Left ventricle myocardium superior (tissue), 1 donor: ENCODE measurements around the gene GNA12. TPM values are rescaled to one million over a fixed set of nuclear protein-coding genes. Genes with fewer than 3 reads are reported as not detected.
A peak's percentile ranks its signal among the peaks of the same experiment; 100 is the strongest.

Source experiments
- ATAC-seq: fragments of 200-7000 bp; cut with Tn5 transposase; one replicate; pipeline ENCODE4 v1.9.1; 2020; ENCODE audit warnings: mild to moderate bottlenecking, moderate library complexity
- DNase-seq: peaks from one replicate; pipeline ENCODE4 v3.0.0-alpha.2; 2020
- intact Hi-C: fragments of 100-400 bp; cut with micrococcal nuclease; formaldehyde crosslinking; loops from one replicate; pipeline ENCODE4 v1.11.0; 2022
- total RNA-seq: library from RNA; stranded (reverse); fragmentation: NEBNext Ultra II Directional; extraction: Animal tissue kit (Norgen Biotek cat#: 25700); gene quantifications from one replicate; pipeline ENCODE4 v1.2.1, GENCODE V29; 2021
- donor health status: DM: no; HTN: yes; CAD: no; lungs with severe emphysema.

Gene GNA12
- total RNA-seq, 1 donor from 2014 or later = 40.4 TPM

DNA sequence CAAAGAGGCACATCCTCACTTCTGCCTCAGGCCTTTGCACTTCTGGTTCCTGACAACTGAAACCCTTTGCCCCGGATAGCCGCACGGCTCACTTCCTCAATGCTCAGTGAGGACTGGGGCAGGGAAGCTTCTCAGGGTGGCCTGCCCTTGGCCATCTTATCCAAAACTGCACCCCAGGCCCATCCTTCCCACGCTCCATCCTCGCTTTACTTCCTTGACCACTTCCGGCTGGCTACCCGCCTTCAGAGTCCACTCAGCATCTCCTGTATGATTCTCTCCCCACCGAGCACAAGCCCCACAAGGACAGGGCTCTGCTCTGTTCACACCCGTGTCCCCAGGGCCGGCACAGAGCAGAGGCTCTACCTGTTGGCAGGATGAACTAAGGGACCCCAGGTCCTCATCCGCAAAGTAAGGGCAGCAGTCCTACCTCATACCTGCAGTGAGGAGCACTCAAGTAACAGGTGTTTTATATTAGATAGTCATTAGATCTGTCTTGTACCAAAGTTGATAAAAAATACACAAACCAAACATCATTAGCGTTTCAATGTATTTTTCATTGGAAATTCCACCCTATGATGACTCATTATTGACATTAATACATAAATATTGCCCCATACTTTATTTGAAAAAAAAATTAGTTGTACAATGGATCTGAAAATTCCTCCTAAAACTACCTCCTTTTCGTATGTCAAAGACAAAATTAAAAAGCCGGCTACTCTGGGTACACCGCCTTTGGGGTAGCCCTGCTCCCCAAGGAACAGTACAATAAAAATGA, 35.0 kb downstream of the GNA12 start:
- ATAC-seq = no peak
- intact Hi-C loops = no loop called here
- no peak for DNase-seq

DNA sequence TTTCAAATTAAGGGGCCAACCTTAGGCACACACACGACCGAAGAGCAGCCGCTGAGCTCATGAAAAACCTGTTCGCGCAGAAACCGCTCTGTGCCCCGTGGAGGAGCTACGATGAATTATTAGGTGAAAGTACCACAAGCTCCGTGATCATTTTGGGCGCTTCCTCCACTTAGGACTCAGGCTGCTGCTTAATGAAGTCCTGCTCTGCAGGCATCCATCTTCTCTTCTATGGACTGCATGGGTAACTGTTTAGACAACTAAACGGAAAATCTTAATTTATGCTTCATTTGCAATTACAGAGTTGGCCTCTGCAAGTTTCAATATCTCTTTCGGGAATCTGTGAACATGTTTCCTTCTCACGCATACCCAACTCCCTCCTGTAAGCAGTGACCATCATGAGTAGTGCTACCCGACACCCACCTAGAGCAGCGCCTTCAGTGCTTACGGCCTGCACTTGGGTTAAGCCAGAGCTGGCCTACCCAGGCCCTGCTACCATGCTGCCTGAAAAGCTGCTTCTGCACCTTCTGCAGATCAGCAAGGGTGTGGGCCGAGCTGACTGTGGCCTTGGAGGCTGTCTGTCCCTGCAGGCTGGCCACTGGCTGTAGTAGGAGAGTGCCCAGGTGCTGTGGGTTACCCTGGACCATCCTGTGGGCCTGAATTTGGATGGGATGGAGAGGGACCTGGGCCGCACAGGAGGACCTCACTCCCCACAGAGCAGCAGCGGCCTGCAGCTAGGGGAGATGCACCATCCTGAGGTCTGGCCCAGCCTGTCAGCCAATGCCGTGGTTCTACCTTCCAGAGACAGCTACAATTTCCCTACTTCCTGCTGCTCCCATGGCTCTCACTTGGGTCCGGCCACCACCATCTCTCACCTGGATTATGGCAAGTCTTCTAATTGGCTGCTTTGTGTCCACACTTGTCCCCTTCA, 36.0 kb downstream of the GNA12 start:
- no peak for DNase-seq

DNA sequence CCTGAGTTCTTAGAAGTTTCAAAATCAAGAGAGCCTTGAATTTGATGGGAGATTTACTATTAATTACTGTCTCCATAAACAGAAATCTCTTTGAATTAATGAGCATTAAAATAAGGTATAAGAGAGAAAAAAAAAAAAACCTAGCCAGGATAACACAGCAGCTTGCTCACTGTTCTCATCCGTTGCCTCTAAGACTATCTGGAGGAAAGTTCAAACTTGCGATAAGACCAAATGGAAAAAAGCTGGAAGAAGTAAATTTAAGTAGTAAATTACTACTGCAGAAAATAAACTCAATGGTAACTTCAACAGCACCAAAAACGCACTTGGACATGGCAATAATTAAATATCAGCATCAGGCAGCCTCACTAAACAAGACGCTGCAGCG, 36.7 kb downstream of the GNA12 start:
- ATAC-seq = no peak
- intact Hi-C loops = no loop called here

More for the DNA sequence above, 36.0 kb downstream of the GNA12 start:
- no peak for ATAC-seq
- intact Hi-C loops = no loop called here

DNA sequence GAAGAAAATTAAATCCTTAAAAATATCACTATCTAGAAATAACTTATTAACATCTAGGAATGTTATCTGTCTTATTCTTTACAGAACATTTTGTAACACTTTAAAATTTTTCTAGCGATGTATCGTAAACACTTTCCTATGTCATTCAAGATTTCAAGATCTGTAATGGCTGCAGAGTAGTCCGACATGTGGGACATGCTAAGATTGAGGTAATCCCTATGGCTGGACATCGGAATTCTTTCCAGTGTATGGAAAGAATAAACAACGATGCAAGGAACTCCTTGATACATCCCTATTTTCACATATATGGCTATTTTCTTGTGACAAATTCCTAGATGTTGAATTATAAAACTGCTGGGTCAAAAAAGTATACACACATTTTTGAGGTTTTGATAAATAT, 37.5 kb downstream of the GNA12 start:
- no peak for DNase-seq
- no peak for ATAC-seq
- intact Hi-C loops = no loop called here

More for the DNA sequence above, 36.7 kb downstream of the GNA12 start:
- no peak for DNase-seq

DNA sequence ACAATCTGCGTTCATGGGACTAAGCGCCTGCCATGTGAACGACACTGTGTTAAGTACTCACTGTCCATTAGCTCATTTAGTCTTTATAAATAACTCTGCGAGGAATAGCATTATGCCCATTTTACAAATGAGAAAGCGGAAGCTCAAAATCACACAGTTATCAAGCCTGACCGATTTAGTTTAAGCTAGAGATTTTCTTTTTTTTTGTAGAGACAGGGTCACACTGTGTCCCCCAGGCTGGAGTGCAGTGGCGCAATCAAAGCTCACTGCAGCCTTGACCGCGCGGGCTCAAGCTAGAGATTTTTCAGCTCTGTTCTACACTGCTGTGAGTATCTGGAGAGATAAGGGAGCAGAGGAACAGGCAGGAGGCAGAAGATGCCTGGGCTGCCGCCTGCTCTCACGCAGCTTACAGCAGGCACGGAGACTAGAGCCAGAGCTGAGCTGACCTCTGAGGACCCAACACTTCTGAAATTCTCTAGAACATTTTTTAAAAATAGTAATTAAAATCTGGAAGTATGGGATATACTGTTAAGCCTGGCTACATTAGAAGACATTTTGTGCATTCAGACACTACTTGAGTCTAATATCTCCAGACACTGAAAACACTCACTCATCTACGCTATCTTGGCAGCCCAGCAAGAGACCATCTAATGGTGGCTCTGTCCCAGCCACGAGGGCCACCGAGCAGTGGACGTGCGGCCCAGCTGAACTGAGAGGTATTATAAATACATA, 38.7 kb downstream of the GNA12 start:
- intact Hi-C loops = no loop called here
- DNase-seq (peak; percentile 77), ATAC-seq (peak; percentile 83)

DNA sequence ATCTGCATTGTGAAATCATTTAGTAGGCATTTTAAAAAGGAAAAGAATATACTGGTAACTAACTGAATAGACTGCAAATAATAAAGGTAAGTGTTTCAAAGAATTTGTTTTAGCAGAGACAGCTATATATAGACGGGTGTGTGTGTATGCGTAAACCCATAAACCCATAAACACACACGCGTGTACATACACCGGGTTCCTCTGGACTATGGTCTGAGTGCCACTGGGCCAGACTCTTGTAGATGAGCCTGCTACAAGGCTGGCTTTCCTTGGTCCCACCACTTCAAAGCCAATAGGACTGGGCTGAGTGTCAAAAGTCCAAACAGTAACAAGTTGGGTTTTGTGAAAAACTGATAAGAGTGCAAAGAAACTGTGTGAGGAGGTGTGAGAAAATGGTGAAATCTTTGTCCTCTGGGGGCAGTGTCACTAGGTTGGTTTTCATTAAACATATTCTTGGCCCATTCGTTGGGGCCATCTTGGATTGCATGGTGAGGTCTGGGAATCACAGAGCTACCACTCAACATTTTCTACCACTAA, 39.8 kb downstream of the GNA12 start:
- intact Hi-C loops = no loop called here
- DNase-seq = no peak
- no peak for ATAC-seq

DNA sequence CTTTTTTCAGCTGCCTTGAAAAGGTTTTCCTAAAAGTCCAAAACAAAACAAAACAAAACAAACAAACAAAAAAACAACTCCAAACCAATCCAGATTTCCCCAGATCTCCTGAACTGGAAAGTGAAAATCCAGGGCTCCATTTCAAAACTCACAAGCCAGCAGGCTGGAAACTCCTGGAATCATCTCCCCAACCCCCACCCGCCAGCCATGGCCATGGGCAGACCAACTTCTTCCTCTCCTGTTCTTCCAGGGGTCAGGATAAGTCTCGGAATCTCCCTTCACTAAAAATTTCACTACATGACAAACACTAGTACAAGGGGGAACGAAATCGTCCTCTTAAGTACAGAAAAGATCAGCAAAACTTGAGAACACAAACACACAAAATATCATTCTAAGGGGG, 40.4 kb downstream of the GNA12 start:
- no peak for DNase-seq
- intact Hi-C loops = no loop called here
- no peak for ATAC-seq

DNA sequence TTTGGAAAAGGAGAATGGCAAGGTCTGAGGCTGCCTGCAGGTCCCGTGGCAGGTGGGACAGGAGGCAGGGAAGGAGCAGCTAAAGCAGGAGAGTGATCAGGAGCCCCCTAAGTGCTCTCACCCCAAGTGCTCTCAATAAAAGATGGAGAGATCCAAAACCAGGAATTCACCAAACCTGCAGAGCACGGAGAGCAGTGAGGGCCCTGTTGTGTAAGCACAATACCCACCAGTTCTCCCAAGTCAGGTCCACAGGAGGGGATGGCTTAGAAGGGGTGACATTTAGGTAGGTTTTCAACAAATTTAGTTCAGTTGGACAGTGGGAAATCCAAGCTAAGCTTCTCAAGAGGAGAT, 40.8 kb downstream of the GNA12 start:
- DNase-seq = no peak
- ATAC-seq = no peak
- intact Hi-C loops = no loop called here

DNA sequence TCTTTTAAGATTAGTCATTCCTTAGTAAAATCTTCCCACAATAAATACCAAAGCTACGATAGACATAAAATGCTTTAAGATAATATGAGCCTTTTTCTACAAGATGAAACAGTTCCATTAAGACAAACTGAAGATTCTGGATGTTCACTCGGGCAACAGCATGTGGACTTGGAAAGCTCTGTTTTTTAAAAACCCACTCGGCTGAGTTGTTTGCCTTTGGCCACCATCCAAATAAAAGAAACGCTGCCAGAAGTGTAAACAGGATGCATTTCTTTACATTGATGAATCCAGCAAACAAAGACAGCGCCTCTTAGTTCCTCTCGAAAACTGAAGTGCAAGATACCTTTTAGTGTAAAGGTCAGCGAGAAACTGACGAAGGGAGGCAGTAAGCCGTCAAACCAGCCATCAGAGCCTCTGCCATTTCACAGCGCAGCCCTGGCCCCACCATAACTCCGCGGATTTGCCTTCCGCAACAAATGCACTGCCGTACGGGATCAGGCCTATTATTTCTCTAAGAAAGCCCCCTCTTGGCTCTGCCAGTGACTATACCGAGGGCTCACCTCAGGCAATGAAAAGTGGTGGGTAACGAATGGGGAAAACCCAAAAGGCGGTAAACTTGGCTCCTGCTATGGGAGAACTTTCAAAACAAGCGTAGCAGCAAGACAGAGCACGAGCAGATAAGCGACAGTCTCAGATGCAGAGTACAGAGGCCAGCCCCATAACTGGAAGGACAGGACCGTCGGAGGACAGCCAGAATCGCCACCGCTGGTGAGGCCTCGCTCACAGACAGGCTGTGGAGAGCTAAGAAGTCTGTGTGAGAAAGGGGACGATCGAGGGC, 41.4 kb downstream of the GNA12 start:
- intact Hi-C loops = no loop called here
- peak; percentile 67 for DNase-seq

DNA sequence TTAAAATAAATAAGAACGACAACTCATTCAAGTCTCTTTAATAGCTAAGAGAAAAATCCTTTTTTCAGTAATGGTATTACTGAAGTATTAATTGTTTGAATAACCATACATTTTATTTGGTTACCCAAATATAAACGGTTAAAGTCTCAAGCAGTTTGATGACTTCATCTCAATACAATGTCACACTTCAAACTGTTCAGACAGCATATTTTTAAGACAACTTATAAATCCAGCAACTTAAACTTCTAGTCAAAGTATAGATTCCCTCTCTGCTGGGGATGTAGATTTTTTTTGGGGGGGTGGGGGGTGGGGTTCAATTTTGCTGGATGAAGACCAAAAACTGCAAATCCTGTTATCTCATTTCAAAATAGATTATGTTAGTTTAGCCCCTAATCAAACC, 42.0 kb downstream of the GNA12 start:
- intact Hi-C loops = no loop called here
- ATAC-seq = no peak
- no peak for DNase-seq

More for the DNA sequence above, 41.4 kb downstream of the GNA12 start:
- peak; percentile 64 for ATAC-seq

DNA sequence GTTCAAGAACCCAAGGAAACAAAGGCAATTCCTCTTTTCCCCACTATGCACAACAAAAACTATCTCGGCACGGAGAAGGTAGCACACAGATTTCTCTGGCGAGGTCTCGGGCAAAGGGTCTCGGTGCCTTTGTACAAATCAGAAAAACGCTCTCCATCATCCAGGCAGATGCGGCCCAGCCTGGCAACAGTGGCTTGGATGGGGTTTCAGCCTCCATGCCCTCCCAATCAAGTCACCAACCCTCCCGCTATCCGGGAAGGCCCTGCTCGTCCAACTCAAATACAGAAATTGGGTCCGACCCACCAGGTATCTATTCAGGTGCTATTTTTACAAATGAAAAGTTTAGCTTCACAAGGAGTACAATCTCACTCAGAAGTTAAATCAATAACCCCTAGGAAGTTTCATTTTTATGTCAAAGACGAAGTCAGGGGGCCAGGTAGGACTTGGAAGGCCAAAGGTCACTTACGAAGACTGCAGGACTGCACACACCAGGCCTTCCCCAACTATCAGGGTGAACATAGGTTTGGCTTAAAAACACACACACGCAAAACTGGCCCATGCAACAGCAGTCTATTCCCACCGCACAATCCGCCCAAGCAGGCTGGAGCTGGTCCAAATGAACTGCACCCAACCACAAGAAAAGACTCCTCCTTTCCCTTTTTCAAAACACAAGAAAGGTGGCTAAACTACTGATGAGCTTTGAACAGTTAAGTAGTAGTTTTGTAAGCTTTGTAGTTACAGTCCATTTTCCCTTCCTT, 43.0 kb downstream of the GNA12 start:
- ATAC-seq = peak; percentile 5
- intact Hi-C loops = no loop called here
- DNase-seq = peak; percentile 70

DNA sequence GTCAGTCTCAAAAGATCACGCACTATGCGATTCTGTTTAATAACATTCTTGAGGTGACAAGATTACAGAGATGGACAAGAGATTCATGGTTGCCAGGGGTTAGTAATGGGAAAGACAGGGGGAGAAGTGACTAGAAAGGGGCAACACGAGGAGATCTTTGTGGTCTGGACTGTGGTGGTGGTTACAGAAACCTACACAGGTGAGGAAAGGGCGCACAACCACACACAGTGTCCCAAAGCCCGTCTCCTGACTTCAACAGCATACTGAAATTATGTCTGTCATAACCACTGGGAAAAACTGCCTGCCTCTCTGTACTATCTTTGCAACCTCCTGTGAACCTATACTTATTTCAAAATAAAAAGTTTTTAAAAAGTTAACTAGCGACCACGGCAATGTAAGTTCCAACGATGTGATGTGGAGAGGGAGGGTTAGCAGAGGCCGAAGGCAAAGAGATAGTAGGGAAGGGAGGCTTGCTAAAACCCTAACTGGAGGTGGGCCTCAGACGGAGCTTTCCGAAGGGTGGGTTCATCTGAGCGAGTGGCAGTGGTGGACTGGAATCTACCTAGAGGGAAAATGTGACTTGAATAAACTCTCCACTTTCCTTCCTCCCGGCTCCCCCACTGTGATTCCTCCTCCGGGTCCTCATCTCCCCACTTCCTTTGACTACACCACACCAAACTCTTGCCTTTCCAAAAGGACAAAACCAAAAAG, 43.7 kb downstream of the GNA12 start:
- ATAC-seq = no peak
- intact Hi-C loops = no loop called here
- no peak for DNase-seq

DNA sequence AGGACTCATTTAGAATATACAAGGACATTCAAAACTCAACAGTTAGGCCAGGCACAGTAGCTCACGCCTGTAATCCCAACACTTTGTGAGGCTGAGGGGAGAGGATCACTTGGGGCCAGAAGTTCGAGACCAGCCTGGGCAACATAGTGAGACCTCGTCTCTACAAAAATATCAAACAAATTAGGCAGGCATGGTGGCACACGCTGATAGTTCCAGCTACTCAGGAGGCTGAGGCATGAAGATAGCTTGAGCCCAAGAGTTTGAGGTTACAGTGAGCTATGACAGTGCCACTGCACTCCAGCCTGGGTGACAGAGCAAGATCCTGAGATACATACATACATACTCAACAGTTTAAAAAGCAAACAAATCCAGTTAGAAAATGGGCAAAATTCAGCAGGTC, 44.9 kb downstream of the GNA12 start:
- intact Hi-C loops = no loop called here
- DNase-seq (no peak), ATAC-seq (no peak)

DNA sequence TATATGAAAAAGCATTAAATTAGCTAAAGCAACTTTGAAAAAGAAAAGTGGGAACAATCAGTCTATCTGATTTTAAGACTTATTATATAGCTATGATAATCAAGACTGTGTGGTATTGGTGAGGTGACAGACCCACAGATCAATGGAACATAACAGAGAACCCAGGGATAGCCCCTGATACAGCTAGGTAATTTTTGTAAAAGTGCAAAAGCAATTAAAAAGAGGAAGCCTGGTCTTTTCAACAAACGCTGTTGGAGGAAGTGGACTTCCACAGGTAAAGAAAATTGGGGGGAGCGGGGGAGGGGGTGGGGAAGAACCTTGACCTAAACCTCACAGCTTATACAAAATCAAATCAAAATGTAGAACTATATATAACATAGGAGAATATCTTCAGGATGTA, 45.4 kb downstream of the GNA12 start:
- ATAC-seq (no peak), DNase-seq (no peak)
- intact Hi-C loops = no loop called here

DNA sequence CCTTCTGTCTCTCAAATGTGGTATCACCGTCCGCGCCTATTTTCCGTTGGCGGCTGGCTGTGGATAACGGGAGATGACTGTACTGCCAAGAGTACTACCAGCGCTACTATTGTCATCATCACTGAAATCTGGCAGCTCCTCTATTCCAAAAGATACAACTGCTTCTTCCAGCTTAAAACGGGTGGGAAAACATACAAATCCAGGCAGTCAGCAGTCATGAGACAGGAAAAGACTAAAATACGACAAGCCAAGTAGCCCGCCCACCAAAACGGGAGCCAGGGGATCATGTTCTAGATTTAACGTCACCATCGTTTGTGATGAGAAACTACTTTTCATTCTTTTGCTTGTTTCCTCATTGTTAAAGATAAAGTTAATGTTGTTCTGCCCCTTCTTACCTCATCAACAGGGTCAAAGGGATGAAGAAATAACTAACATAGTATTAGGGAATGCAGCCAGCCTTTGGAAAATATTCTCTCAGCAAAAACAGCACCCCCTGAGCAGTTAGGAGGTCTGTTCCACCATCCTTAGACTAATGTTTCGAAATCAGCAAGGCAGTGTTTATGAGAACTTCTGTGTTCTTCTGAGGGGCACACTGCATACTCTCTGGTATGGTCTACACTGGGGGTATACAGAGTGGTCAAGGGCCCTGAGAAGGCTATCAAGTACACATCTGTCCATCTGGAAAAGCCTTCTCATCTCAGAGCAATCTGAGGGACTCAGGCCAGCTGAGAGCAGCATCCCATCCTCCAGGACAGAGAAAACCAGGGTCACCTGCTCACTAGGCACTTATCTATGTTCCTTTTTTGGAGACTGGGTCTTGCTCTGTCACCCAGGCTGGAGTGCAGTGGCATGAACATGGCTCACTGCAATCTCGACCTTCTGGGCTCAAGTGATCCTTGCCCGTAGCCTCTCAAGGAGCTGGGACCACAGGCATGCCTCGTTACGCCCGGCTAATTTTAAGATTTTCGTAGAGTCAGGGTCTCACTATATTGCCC, 47.5 kb downstream of the GNA12 start:
- ATAC-seq = peak; percentile 78
- intact Hi-C loops = no loop called here
- peak; percentile 79 for DNase-seq

DNA sequence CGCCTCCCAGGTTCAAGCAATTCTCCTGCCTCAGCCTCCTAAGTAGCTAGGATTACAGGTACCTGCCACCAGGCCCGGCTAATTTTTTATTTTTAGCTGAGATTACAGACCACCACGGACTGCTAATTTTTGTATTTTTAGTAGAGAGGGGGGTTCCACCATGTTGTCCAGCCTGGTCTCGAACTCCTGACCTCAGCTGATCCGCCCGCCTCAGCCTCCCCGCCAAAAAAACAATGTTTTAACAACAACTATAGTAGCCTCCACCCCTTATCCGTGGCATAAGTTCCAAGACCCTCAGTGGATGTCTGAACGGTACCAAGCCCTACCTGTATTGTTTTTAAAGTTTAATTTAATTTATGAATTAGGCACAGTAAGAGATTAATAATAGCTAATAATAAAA, 48.2 kb downstream of the GNA12 start:
- intact Hi-C loops = no loop called here
- DNase-seq = no peak
- ATAC-seq = no peak
